Hepatocyte (in vitro differentiated cells): ENCODE data around the gene OLA1.

Experiments
- CTCF ChIP-seq: fragments of 200-600 bp; sonication (generic); IDR thresholded peaks from 2 replicates; pipeline ENCODE4 v1.5.1; 2016; ENCODE audit warnings: antibody characterized with exemption, mild to moderate bottlenecking; ENCODE audit not compliant: poor library complexity
- EZH2phosphoT487 ChIP-seq: fragments of 200-600 bp; sonication (generic); IDR thresholded peaks from one replicate; pipeline ENCODE4 v1.6.1; 2018; ENCODE audit warnings: antibody characterized with exemption, mild to moderate bottlenecking, low read depth, moderate library complexity; ENCODE audit not compliant: unreplicated experiment, severe bottlenecking

DNA sequence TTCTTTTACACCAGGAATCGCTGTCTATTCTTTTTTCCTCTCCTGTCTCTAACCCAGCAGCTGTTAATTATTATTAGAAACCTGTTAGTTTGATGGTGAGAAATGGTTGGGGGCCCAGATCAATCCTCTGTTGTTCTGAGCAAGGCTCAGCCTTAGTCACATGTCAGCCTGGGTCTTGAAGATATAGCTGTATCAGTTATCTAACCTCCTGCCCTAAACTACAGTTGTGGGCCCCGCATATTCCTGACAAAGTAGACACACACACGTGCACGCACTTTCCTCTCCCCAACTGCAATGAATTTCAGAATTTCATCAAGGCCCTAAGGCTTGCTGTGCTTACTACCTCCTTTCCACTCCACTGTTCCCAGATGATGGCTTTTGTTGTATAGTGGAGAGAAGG, 54.6 kb downstream of the OLA1 start:
- TF ChIP-seq EZH2phosphoT487 (no peak), CTCF (no peak)
